Gastroesophageal sphincter (tissue), 3 donors: ENCODE measurements around the gene SPRING1.

Source experiments
- EP300 ChIP-seq: sonication (generic); formaldehyde crosslinking; IDR thresholded peaks from one replicate; pipeline ENCODE4 v1.6.1; 2017; ENCODE audit warnings: antibody characterized with exemption, mild to moderate bottlenecking
- TF ChIP-seq, protein P1 (sequence below), 4 experiments: fragments of 200-600 bp in 2 of 4; fragments of 450-650 bp in 2 of 4; sonication (generic) in 1 of 4; IDR thresholded peaks; one replicate each; pipeline ENCODE4 v1.5.1; 2017 to 2019; ENCODE audit warnings: antibody characterized with exemption in 4 of 4, mild to moderate bottlenecking in 2 of 4, moderate library complexity in 2 of 4

DNA sequence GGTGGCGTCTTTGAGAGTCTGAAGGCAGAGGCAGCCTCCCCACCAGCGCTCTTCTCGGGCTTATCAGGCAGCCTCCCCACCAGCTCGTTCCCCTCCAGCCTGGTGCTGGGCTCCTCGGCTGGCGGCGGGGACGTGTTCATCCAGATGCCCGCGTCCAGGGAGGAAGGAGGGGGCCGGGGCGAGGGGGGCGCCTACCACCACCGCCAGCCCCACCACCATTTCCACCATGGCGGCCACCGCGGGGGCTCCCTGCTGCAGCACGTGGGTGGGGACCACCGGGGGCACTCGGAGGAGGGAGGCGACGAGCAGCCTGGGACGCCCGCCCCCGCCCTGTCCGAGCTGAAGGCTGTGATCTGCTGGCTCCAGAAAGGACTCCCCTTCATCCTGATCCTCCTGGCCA, 12.0 kb upstream of the SPRING1 start:
- TF ChIP-seq, protein P1, sequence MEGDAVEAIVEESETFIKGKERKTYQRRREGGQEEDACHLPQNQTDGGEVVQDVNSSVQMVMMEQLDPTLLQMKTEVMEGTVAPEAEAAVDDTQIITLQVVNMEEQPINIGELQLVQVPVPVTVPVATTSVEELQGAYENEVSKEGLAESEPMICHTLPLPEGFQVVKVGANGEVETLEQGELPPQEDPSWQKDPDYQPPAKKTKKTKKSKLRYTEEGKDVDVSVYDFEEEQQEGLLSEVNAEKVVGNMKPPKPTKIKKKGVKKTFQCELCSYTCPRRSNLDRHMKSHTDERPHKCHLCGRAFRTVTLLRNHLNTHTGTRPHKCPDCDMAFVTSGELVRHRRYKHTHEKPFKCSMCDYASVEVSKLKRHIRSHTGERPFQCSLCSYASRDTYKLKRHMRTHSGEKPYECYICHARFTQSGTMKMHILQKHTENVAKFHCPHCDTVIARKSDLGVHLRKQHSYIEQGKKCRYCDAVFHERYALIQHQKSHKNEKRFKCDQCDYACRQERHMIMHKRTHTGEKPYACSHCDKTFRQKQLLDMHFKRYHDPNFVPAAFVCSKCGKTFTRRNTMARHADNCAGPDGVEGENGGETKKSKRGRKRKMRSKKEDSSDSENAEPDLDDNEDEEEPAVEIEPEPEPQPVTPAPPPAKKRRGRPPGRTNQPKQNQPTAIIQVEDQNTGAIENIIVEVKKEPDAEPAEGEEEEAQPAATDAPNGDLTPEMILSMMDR (IDR thresholded peaks at IDR 0.05), result no peak
- no peak for TF ChIP-seq EP300
